ENCODE results near the gene EXTL2. TPM values are rescaled to one million over a fixed set of nuclear protein-coding genes. Genes with fewer than 3 reads are reported as not detected.

Gene EXTL2
- total and polyA plus RNA-seq, 10 of the 15 experiments (the other 5 are each of a cell fraction or from before 2014, with no cell fraction given) = 10.2 to 51.1 (median 16.2) TPM

DNA sequence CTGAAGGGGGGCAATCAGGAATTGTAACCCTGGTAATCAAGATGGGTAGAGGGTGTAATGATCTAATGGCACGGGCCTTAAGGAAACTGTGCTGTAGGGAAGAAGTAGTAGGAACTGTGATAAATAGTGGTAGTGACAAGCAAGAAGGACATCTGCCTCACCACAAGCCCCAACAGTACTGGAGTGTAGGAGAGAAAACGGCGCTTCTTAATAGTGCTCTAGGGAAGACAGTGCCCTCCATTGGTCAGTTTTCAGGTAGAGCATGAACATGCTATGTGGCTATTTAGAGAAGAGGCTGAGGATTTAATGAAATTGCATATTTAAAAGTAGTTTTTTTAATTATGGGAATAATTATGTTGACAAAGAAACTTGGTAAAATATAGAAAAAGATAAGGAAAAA lies 33.5 kb upstream of the EXTL2 start (continued):
- TF ChIP-seq PRDM15 (CRISPR knock-in tag; IDR thresholded peaks at IDR 0.05) = no peak

DNA sequence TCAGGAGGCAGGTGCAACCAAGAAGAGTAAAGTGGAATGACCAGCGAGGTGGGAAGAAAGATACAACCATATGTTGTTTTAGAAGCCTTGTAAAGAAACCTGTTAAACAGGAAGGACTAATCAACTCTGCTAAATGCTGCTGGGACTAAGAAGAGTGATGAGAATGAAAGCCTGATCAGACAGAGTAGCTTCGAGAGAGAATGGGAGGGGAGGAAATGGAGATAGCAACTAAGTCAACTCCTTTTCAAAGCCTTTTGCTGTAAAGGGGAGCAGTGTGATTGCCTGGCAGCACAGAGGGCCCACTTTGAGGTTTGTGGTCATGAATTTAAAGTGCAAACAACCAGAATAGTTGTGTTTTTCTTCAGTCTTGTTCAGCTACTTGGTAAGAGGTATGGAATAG lies 32.6 kb upstream of the EXTL2 start:
- Histone ChIP-seq H2AFZ (ENCODE audit: control insufficient read depth, low read depth, low read length) (no peak overlapping the region), H3K9ac (ENCODE audit: control insufficient read depth, insufficient read depth, low read length) (no peak overlapping the region), H3K27ac (ENCODE audit: control insufficient read depth, insufficient read depth) (peak overlapping the region; percentile 32), H3K27me3 (replicated peaks in 1 of 2; ENCODE audit: control insufficient read depth in 2 of 2, insufficient read depth in 2 of 2, low read length in 1 of 2) (no peaks in the 10 kb centered on the region), H3K4me3 (no peak overlapping the region), H4K20me1 (ENCODE audit: control insufficient read depth, insufficient read depth) (no peaks in the 10 kb centered on the region), H3K4me1 (ENCODE audit: control insufficient read depth, insufficient read depth, low read length) (peaks cover 4% of the 10 kb centered on the region; the same call in 1 of the 2 replicates), H3K36me3 (ENCODE audit: control insufficient read depth in 2 of 2, insufficient read depth in 2 of 2, low read length in 1 of 2) (peaks cover 0 to 20% of the 10 kb centered on the region in 2 experiments), H3K79me2 (ENCODE audit: control insufficient read depth, insufficient read depth, low read length) (no peaks in the 10 kb centered on the region), H3K4me2 (ENCODE audit: control insufficient read depth, insufficient read depth) (no peak overlapping the region), H3K9me3 (replicated peaks; ENCODE audit: control insufficient read depth, insufficient read depth, low read length) (no peaks in the 10 kb centered on the region)
- WGBS (ENCODE audit: insufficient coverage, insufficient replicate concordance, low lambda C conversion rate, missing lambda C conversion rate) = 48% methylated on average over 2 of the region's 2 CpGs
- in situ Hi-C loops (cut with MboI) = loop anchor here (10.0 kb wide), 1 partner anchor 508 kb away; no protein-coding TSS in a partner anchor
- FAIRE-seq (no peak), ATAC-seq (peak; percentile 35), DNase-seq (ENCODE audit: low read depth, low spot score) (no peak)
- RAD21 ChIA-PET (ENCODE audit: unreplicated experiment) = interaction anchor here (1.2 to 1.9 kb wide), 2 partner anchors 311 to 361 kb away, joined by 3 to 9 read pairs; no protein-coding TSS in a partner anchor
- intact Hi-C loops (cut with micrococcal nuclease; ENCODE audit: unreplicated experiment) = loop anchor here (2.0 kb wide), 1 partner anchor 210 kb away; no protein-coding TSS in a partner anchor
- BruUV-seq (replicated peaks) = TSS peak; percentile 5
- CTCF ChIA-PET = interaction anchor here (0.7 to 1.2 kb wide), 4 partner anchors 10 to 361 kb away, joined by 3 to 4 read pairs (median 4); no protein-coding TSS in a partner anchor
- TF ChIP-seq RUNX3 (IDR thresholded peaks at IDR 0.05; ENCODE audit: low read length) = peak; percentile 59
- TF ChIP-seq POLR2A (IDR thresholded peaks at IDR 0.05; ENCODE audit: low read depth, low read length) = no peak
- POLR2A ChIA-PET = no interaction called here
- SMC1A ChIA-PET (ENCODE audit: uncharacterized antibody, unreplicated experiment) = interaction anchor here (0.7 to 7.8 kb wide), 5 partner anchors 311 to 511 kb away, joined by 3 to 102 read pairs (median 3); no protein-coding TSS in a partner anchor
